SU-DHL-6 (cell line): ENCODE data around the gene FKBP9.
"Not testable (repeated sequence)": the region's sequence is repeated elsewhere in the genome, so short reads cannot be mapped to it uniquely, and the experiment has no call there.

Experiments used
- H2AFZ ChIP-seq: fragments of 200-600 bp; sonication (generic); 2 replicates; pipeline ENCODE4 v1.6.1; 2014; ENCODE audit warnings: low read depth, mild to moderate bottlenecking, moderate library complexity, mixed read lengths, antibody characterized with exemption, low read length; ENCODE audit not compliant: severe bottlenecking
- H3F3A ChIP-seq: fragments of 200-600 bp; shearing (Covaris generic); 2 replicates; pipeline ENCODE4 v1.6.0; 2016; ENCODE audit warnings: antibody characterized with exemption, mild to moderate bottlenecking; ENCODE audit not compliant: insufficient read depth
- H3K27ac ChIP-seq: fragments of 200-600 bp; sonication (generic); 2 replicates; pipeline ENCODE4 v1.5.1; 2016; ENCODE audit warnings: low read depth, mild to moderate bottlenecking, low read length, moderate library complexity, mixed read lengths
- H3K27me3 ChIP-seq: fragments of 200-600 bp; sonication (generic), shearing (Covaris generic); 2 replicates; pipeline ENCODE4 v1.6.0; 2014; ENCODE audit warnings: mild to moderate bottlenecking, low read length
- H3K36me3 ChIP-seq: fragments of 200-600 bp; sonication (generic); 2 replicates; pipeline ENCODE4 v1.6.1; 2014; ENCODE audit warnings: mild to moderate bottlenecking, low read length, mixed read lengths
- H3K4me2 ChIP-seq: fragments of 300-600, 200-600 bp; shearing (Covaris generic), sonication (generic); 2 replicates; pipeline ENCODE4 v1.6.0; 2014; ENCODE audit warnings: low read length, low read depth, mild to moderate bottlenecking; ENCODE audit not compliant: poor library complexity, severe bottlenecking
- H3K4me3 ChIP-seq: fragments of 200-600 bp; sonication (generic); 2 replicates; pipeline ENCODE4 v1.5.1; 2014; ENCODE audit warnings: antibody characterized with exemption, low read length, mild to moderate bottlenecking, mixed read lengths; ENCODE audit not compliant: insufficient read depth, poor library complexity, severe bottlenecking
- H3K79me2 ChIP-seq: fragments of 200-600 bp; sonication (generic); 2 replicates; pipeline ENCODE4 v1.6.1; 2014; ENCODE audit warnings: mild to moderate bottlenecking, low read length, moderate library complexity; ENCODE audit not compliant: insufficient read depth
- H3K9ac ChIP-seq: fragments of 200-600 bp; sonication (generic); 2 replicates; pipeline ENCODE4 v1.7.0; 2014; ENCODE audit warnings: mild to moderate bottlenecking, low read length
- H3K9me2 ChIP-seq: fragments of 200-600 bp; sonication (generic); replicated peaks from 2 replicates; pipeline ENCODE4 v1.6.1; 2014; ENCODE audit warnings: low read length; ENCODE audit not compliant: insufficient read depth
- H3K9me3 ChIP-seq: fragments of 200-600 bp; sonication (generic); 2 replicates; pipeline ENCODE4 v1.6.1; 2014; ENCODE audit warnings: low read length, mixed read lengths; ENCODE audit not compliant: insufficient read depth
- H4K20me1 ChIP-seq: fragments of 200-600 bp; sonication (generic); 2 replicates; pipeline ENCODE4 v1.6.1; 2014; ENCODE audit warnings: low read depth, mild to moderate bottlenecking, antibody characterized with exemption, low read length, moderate library complexity, mixed read lengths

FKBP9 gene

DNA sequence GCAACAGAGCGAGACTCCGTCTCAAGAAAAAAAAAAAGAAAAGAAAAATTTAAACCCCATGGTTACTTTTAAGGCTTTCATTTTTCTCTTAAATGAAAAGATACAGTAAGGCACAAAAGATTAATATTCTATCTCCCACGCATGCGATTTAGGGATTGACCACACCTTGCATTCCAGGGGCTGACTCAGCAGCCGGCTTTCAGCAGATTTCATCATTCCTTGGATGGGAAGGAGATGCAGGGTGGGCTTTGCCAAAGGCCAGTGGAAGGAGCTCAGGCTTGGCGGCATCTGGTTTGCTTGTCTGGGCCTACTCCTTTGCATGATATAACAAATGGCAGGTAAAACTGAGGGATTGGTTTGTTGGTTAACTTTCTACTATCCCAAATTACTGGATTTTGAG lies 22.0 kb downstream of the FKBP9 start:
- H3K36me3 ChIP-seq, H3K9me2 ChIP-seq, H3K9me3 ChIP-seq, H3K9ac ChIP-seq, H3K79me2 ChIP-seq, H3K4me2 ChIP-seq, H3K4me3 ChIP-seq, H3F3A ChIP-seq, H3K27me3 ChIP-seq, H3K27ac ChIP-seq, H2AFZ ChIP-seq, H4K20me1 ChIP-seq: not testable (repeated sequence)

DNA sequence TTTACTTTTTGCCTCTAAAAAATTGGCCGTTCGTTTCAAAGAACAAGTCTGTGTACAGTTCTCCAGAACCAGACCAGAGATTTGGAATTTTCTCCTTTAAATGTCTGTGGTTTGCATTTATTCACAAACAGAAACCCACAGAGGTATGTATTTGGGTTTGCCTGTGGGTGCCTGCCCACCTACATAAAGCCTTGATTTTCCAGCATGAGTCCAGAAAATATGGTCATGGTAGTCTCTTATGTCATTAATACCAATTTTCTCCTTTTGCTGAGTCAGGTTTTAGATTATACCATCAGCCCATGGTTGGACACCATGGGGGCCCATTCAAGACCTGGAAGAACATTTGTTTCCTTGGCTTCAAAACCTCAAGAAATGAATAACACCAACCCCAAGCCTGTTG lies 22.7 kb downstream of the FKBP9 start:
- not testable (repeated sequence) for H3K9me2 ChIP-seq, H3F3A ChIP-seq, H3K9ac ChIP-seq, H3K9me3 ChIP-seq, H2AFZ ChIP-seq, H4K20me1 ChIP-seq, H3K27ac ChIP-seq, H3K4me3 ChIP-seq, H3K36me3 ChIP-seq, H3K79me2 ChIP-seq, H3K27me3 ChIP-seq, H3K4me2 ChIP-seq

DNA sequence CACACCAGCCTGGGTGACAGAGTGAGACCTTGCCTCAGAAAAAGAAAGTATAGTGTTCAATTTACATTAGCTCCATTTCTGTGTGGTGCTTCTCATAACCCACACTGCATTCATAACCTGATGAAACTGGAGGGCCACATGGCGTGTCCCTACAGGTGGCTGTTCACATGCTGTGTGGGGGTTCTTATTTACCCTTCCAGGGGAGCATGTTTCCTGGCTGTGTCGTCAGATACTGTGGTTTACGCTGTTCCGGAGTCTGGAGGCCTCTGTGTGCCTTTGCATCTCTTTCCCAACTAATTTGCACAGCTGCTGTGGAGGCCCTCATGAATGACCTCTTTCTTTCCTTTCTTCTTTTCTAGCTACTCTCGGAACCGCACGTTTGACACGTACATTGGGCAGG lies 30.9 kb downstream of the FKBP9 start:
- not testable (repeated sequence) for H3K27me3 ChIP-seq, H3K4me2 ChIP-seq

DNA sequence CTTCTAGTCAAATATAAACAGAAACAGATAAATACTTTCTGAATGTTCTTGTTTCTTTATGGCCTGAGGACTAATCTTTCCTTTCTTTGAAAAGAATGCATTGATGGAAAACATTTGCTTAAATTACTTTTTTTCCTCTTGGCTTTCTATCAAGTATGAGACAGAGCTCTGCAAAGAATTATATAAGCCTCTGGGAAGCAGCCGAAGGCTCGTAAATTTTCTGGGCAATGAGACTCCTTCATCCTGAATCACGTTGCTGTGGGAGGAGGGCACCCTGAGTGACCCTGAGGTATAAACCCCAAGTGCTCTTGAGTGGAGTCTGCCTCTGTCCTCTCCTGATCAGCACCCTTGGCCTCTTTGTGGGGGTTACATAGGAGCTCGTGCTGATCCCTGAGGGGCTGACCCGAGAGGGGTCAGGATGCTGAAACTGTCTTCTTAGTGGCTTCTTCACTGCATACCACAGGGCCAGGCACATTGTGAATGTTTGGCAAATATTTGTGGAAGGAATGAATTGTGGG lies 33.9 kb downstream of the FKBP9 start:
- H3K9me2 ChIP-seq, H3F3A ChIP-seq, H2AFZ ChIP-seq, H4K20me1 ChIP-seq, H3K9ac ChIP-seq, H3K9me3 ChIP-seq, H3K4me3 ChIP-seq, H3K27me3 ChIP-seq, H3K36me3 ChIP-seq, H3K79me2 ChIP-seq, H3K27ac ChIP-seq, H3K4me2 ChIP-seq: not testable (repeated sequence)

More for the DNA sequence above, 30.9 kb downstream of the FKBP9 start:
- not testable (repeated sequence) for H4K20me1 ChIP-seq, H3K9me3 ChIP-seq, H3K79me2 ChIP-seq, H3F3A ChIP-seq, H2AFZ ChIP-seq, H3K36me3 ChIP-seq, H3K27ac ChIP-seq, H3K9ac ChIP-seq, H3K4me3 ChIP-seq, H3K9me2 ChIP-seq

DNA sequence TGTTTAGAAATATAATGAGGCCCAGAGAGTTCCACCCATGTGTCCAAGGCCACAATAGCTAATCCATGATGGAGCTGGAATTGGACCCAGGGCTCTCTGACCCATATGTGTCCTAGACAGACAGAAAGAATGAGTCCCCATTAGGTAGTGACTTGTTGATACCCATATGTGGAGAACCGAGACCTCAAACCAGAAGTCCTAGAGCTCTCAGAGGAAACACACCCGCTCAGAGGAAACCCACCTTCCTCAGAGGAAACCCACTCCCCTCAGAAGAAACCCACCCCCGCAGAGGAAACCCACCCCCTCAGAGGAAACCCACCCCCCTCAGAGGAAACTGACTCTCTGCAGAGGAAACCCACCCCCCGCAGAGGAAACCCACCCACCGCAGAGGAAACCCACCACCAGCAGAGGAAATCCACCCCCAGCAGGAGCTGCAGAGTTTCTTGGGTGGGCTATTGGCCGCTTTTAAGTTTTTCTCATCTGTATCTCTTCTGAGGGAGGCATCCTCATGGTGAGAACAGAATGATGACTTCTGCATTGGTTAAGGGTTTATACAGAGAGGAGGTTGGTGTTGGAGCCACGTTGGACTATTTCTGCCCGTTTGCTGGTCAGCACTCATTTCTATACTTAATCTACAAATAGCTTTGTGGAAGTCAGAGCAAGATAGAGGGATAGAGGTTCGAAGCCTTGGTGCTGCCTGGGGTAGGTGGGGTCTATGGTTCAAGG lies 34.9 kb downstream of the FKBP9 start:
- H3K4me3 ChIP-seq, H2AFZ ChIP-seq, H3K9me2 ChIP-seq, H3K79me2 ChIP-seq, H4K20me1 ChIP-seq, H3F3A ChIP-seq, H3K9me3 ChIP-seq, H3K4me2 ChIP-seq, H3K27ac ChIP-seq, H3K36me3 ChIP-seq, H3K27me3 ChIP-seq, H3K9ac ChIP-seq: not testable (repeated sequence)

DNA sequence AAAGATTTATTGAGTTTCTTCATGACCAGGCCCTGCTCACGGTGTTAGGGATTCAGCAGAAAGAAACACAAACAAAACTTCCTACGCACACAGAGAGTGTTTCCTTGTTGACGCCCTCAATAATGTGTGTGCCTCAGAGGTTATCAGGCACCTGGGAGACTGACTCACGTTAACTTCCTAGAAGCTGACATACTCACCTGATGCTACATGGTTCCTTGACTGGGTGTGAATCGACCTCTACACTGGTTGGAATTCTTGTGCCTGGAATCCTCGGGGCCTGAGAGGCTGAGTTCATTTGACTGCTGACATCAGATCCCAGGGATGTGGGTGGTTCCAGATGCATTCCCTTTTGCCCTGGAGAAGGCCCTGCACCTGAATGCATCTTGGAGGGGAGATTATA lies 35.5 kb downstream of the FKBP9 start:
- H3K9me3 ChIP-seq, H3K9me2 ChIP-seq, H3K27me3 ChIP-seq, H3K4me3 ChIP-seq, H3K27ac ChIP-seq, H3K4me2 ChIP-seq, H3K36me3 ChIP-seq, H3K79me2 ChIP-seq, H2AFZ ChIP-seq, H3F3A ChIP-seq, H3K9ac ChIP-seq, H4K20me1 ChIP-seq: not testable (repeated sequence)

DNA sequence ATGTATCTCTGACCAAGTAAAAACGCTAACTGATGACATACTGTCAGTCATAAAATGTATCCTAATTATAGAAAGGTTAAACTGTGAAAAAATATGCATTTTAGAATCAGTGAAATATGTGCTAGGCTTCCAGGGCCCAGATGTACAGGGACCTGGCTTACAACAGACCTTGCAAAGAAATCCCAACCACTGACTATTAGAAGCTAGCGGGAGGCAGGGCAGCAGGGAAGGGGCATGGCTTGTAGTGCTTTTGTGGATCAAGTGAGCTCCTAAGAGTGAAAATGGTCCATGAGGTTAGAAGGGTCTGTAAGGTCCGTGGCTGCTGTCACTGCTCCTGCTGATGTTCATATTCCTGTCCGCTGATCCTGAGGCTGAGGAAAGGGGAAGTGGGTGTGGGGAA lies 40.7 kb downstream of the FKBP9 start:
- H3K9ac ChIP-seq, H3K27ac ChIP-seq, H3K9me2 ChIP-seq, H3K79me2 ChIP-seq, H3F3A ChIP-seq, H3K4me3 ChIP-seq, H3K36me3 ChIP-seq, H3K9me3 ChIP-seq, H3K27me3 ChIP-seq, H2AFZ ChIP-seq, H3K4me2 ChIP-seq, H4K20me1 ChIP-seq: not testable (repeated sequence)

DNA sequence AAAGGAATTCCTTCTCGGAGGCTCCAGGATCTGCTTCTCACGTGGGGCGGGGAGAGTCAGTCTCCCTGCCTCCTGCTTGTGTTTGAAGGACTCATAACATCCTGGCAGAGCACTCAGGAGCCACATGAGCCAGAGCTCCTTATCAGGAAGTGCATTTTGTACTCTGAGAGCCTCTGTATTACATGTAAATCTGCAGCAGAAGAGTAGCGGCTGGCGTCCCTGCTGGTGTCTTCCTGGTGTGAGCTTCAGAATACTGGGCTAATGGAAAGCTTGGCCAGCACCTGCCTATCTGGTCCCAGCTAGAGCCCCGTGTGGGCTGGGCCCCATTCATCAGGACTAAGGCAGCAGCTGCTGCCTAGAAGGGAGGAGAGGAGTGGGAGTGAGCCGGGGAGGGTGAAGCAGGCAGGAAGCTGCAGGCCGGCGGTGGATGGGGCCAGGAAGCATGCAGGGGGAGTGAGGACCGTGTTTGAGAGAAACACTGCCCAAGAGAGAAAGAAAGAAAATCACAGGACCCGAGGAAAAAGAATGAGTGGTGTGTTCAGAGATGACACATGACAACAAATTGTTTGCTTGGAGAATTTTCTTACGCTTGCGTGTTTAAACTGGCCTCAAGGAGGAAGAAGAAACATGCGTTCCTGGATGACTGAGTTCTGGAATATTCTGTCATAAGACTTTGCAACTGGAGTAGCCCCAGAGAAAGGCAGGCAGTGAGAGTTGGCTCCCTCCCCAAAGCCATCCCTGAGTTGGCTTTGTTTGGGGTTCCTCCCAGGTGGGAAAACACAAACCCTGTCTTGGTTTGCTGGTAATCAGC lies 41.3 kb downstream of the FKBP9 start:
- H3K27me3 ChIP-seq, H3F3A ChIP-seq, H2AFZ ChIP-seq, H3K79me2 ChIP-seq, H3K9ac ChIP-seq, H3K9me2 ChIP-seq, H4K20me1 ChIP-seq, H3K36me3 ChIP-seq, H3K27ac ChIP-seq, H3K9me3 ChIP-seq, H3K4me2 ChIP-seq, H3K4me3 ChIP-seq: not testable (repeated sequence)
